MM.1S (cell line): ENCODE data around the gene EAPP.

ENCODE experiments used
- CTCF ChIP-seq: fragments of 300-600 bp; sonication (generic); IDR thresholded peaks from 2 replicates; pipeline ENCODE4 v1.5.1; 2016; ENCODE audit warnings: antibody characterized with exemption, low read length, mixed read lengths
- EZH2 ChIP-seq: fragments of 300-600 bp; sonication (generic); optimal IDR thresholded peaks from 2 replicates; pipeline ENCODE3; 2017; ENCODE audit warnings: low read depth, mild to moderate bottlenecking, antibody characterized with exemption, low read length, mixed read lengths
- EZH2phosphoT487 ChIP-seq: fragments of 300-600 bp; sonication (generic); IDR thresholded peaks from 2 replicates; pipeline ENCODE4 v1.6.1; 2018; ENCODE audit warnings: antibody characterized with exemption, low read length

- TF ChIP-seq EZH2phosphoT487 (no peak), CTCF (no peak), EZH2 (no peak)
These were observed 17.0 kb downstream of the EAPP start for GRCh38 chr14:34522496-34522895.
